Thyroid gland (tissue), 4 donors: ENCODE results near the gene MAP3K12. TPM values are rescaled to one million over a fixed set of nuclear protein-coding genes. Genes with fewer than 3 reads are reported as not detected.

Experiments
- DNase-seq, 2 donors: peaks; one replicate each; pipeline ENCODE4 v3.0.0-alpha.2; 2019
- H3K27ac ChIP-seq, 3 donors: fragments of 200-600 bp; sonication (generic); 1 replicate in 2 of 3; 2 replicates in 1 of 3; pipeline ENCODE4 v1.5.1; 2016 to 2019; ENCODE audit warnings: mild to moderate bottlenecking in 1 of 3, moderate library complexity in 1 of 3
- H3K27me3 ChIP-seq: fragments of 200-600 bp; sonication (generic); one replicate; pipeline ENCODE4 v1.5.1; 2019
- H3K36me3 ChIP-seq, 2 donors: fragments of 200-600 bp; sonication (generic); one replicate each; pipeline ENCODE4 v1.5.1; 2016 to 2019
- H3K4me1 ChIP-seq, 2 donors: fragments of 200-600 bp; sonication (generic); one replicate each; pipeline ENCODE4 v1.5.1; 2017 to 2019
- H3K4me3 ChIP-seq, 3 donors: fragments of 200-600 bp; sonication (generic); replicated peaks in 1 of 3; 1 replicate in 2 of 3; 2 replicates in 1 of 3; pipeline ENCODE4 v1.5.1; 2016; ENCODE audit warnings: mild to moderate bottlenecking in 1 of 3
- H3K9me3 ChIP-seq: fragments of 200-600 bp; sonication (generic); one replicate; pipeline ENCODE4 v1.5.1; 2017
- CTCF ChIP-seq, 6 experiments: fragments of 200-600 bp in 3 of 6; fragments of 450-650 bp in 3 of 6; sonication (generic) in 3 of 6; IDR thresholded peaks; one replicate each; pipeline ENCODE4 v1.5.1; 2016 to 2019; ENCODE audit warnings: antibody characterized with exemption in 6 of 6, mild to moderate bottlenecking in 2 of 6, inconsistent platforms in 1 of 6, moderate library complexity in 1 of 6
- POLR2A ChIP-seq, 2 donors: fragments of 450-650 bp; IDR thresholded peaks; one replicate each; pipeline ENCODE4 v1.6.1; 2017; ENCODE audit warnings: antibody characterized with exemption in 2 of 2, mild to moderate bottlenecking in 2 of 2, moderate library complexity in 1 of 2
- WGBS, 2 donors: methylation state at CpG; one replicate each; pipeline ENCODE4 v1.1.5; 2017; 5-methylcytosine and 5-hydroxymethylcytosine counted together
- intact Hi-C: fragments of 100-400 bp; cut with DNase I; formaldehyde crosslinking; loops from one replicate; pipeline ENCODE4 v1.15.1; 2023
- total RNA-seq, 4 donors: library from RNA; depleted of rRNA; stranded (reverse); fragments of >200 nt; gene quantifications; one replicate each; pipeline ENCODE4 v1.2.3, GENCODE V29; 2016

MAP3K12 gene
- total RNA-seq, 4 donors from 2014 or later = 5.2 to 12.9 (median 10.6) TPM

GRCh38 chr12:53530920-53531319 lies 31.7 kb upstream of the MAP3K12 start:
- TF ChIP-seq CTCF (IDR thresholded peaks at IDR 0.05) (no peak), POLR2A (IDR thresholded peaks at IDR 0.05) (no peak)
- no peak overlapping the region for H3K4me3 ChIP-seq
- no peak for DNase-seq
- H3K9me3 ChIP-seq = no peaks in the 10 kb centered on the region
- H3K27ac ChIP-seq = no peak overlapping the region
- no peaks in the 10 kb centered on the region for H3K4me1 ChIP-seq
- H3K27me3 ChIP-seq = no peaks in the 10 kb centered on the region
- intact Hi-C loops = no loop called here
- whole genome bisulfite sequencing, 2 donors = 94 to 98% methylated on average over 4 of the region's 4 CpGs
- H3K36me3 ChIP-seq = peaks cover 51 to 57% of the 10 kb centered on the region in 2 donors

- TF ChIP-seq CTCF (IDR thresholded peaks at IDR 0.05) (no peak), POLR2A (IDR thresholded peaks at IDR 0.05) (no peak)
- no peaks in the 10 kb centered on the region for H3K27me3 ChIP-seq
- intact Hi-C loops = no loop called here
- 88 to 90% methylated on average over 2 of the region's 2 CpGs for WGBS, 2 donors
- no peaks in the 10 kb centered on the region for H3K9me3 ChIP-seq
- H3K27ac ChIP-seq = no peak overlapping the region
- no peak for DNase-seq
- H3K4me1 ChIP-seq = no peaks in the 10 kb centered on the region
- H3K4me3 ChIP-seq = no peak overlapping the region
- H3K36me3 ChIP-seq = peaks cover 48 to 53% of the 10 kb centered on the region in 2 donors
Observed at GRCh38 chr12:53530061-53530460, 30.8 kb upstream of the MAP3K12 start.

- TF ChIP-seq POLR2A (IDR thresholded peaks at IDR 0.05) = no peak
- no peak for TF ChIP-seq CTCF (IDR thresholded peaks at IDR 0.05)
- H3K27me3 ChIP-seq = no peaks in the 10 kb centered on the region
- intact Hi-C loops = no loop called here
- no peak overlapping the region for H3K4me3 ChIP-seq
- 95 to 96% methylated on average over 13 of the region's 13 CpGs for WGBS, 2 donors
- no peak overlapping the region for H3K27ac ChIP-seq
- peaks cover 38 to 51% of the 10 kb centered on the region in 2 donors for H3K36me3 ChIP-seq
- DNase-seq = no peak
- no peaks in the 10 kb centered on the region for H3K9me3 ChIP-seq
- no peaks in the 10 kb centered on the region for H3K4me1 ChIP-seq
Observed at GRCh38 chr12:53524476-53524875, 25.2 kb upstream of the MAP3K12 start.

GRCh38 chr12:53523131-53523530 lies 23.9 kb upstream of the MAP3K12 start:
- H3K9me3 ChIP-seq = no peaks in the 10 kb centered on the region
- no peak overlapping the region for H3K4me3 ChIP-seq
- H3K27me3 ChIP-seq = no peaks in the 10 kb centered on the region
- 95% methylated on average over 3 of the region's 3 CpGs for WGBS, 2 donors
- intact Hi-C loops = no loop called here
- H3K27ac ChIP-seq = no peak overlapping the region
- no peak for DNase-seq
- H3K4me1 ChIP-seq = no peaks in the 10 kb centered on the region
- TF ChIP-seq POLR2A (IDR thresholded peaks at IDR 0.05) = no peak
- no peak for TF ChIP-seq CTCF (IDR thresholded peaks at IDR 0.05)
- H3K36me3 ChIP-seq = peaks cover 32 to 60% of the 10 kb centered on the region in 2 donors

DNA sequence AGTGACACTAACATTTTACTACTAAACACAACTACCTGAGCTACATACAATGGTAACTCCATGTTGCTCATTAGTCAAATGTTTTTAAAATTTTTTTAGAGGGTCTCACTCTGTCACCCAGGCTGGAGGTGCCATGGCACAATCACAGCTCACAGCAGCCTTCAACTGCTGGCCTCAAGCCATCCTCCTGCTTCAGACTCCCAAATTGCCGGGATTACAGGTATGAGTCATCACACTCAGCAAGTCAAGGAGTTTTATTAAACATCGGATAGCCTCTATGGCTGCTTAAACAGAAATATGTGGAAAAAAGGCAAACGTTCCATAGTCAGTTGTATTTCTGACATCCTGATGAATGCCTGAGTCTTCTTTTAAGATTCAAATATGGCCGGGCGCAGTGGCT lies 19.1 kb upstream of the MAP3K12 start:
- no peak for DNase-seq
- TF ChIP-seq POLR2A (IDR thresholded peaks at IDR 0.05) (no peak), CTCF (IDR thresholded peaks at IDR 0.05) (no peak)
- Histone ChIP-seq H3K4me1 (peaks cover 22 to 24% of the 10 kb centered on the region in 2 donors), H3K4me3 (no peak overlapping the region), H3K27ac (no peak overlapping the region), H3K27me3 (no peaks in the 10 kb centered on the region), H3K9me3 (no peaks in the 10 kb centered on the region), H3K36me3 (peaks cover 36 to 67% of the 10 kb centered on the region in 2 donors)
- intact Hi-C loops = no loop called here
- whole genome bisulfite sequencing, 2 donors = 86 to 87% methylated on average over 5 of the region's 5 CpGs
